ENCODE results near the gene TRAF1. TPM values are rescaled to one million over a fixed set of nuclear protein-coding genes. Genes with fewer than 3 reads are reported as not detected.

Gene TRAF1
- total RNA-seq, 1 donor from 2014 or later: 8.0 TPM

GRCh38 chr9:120877276-120878034 lies 49.1 kb downstream of the TRAF1 start:
- peak; percentile 82 for DNase-seq (ENCODE audit: low spot score)
- peak; percentile 67 for ATAC-seq

GRCh38 chr9:120876842-120877240 lies 49.8 kb downstream of the TRAF1 start, which contains the start of gene PHF19:
Gene PHF19, minus strand, starts transcription at chr9:120877188. Its CDS starts 2,447 bp downstream, at chr9:120874741.
- ATAC-seq (peak; percentile 44), DNase-seq (ENCODE audit: low spot score) (peak; percentile 71)
- intact Hi-C loops (cut with DNase I): loop anchor here (5.0 kb wide), 1 partner anchor 50 kb away; the partner anchor contains the start of gene TRAF1

More at GRCh38 chr9:120877276-120878034, 49.1 kb downstream of the TRAF1 start:
- intact Hi-C loops (cut with DNase I): loop anchor here (5.0 kb wide), 1 partner anchor 50 kb away; the partner anchor contains the start of gene TRAF1

GRCh38 chr9:120875954-120876841 lies 50.4 kb downstream of the TRAF1 start:
- intact Hi-C loops (cut with DNase I): loop anchor here (5.0 kb wide), 1 partner anchor 51 kb away; the partner anchor contains the start of gene TRAF1
- DNase-seq (ENCODE audit: low spot score): peak; percentile 90
- peak; percentile 75 for ATAC-seq

- ATAC-seq (no peak), DNase-seq (ENCODE audit: low spot score) (no peak)
- intact Hi-C loops (cut with DNase I): loop anchor here (5.0 kb wide), 1 partner anchor 52 kb away; the partner anchor contains the start of gene TRAF1
Measured at GRCh38 chr9:120875643-120875953, 51.0 kb downstream of the TRAF1 start.

GRCh38 chr9:120875195-120875565 lies 51.4 kb downstream of the TRAF1 start:
- intact Hi-C loops (cut with DNase I): loop anchor here (5.0 kb wide), 1 partner anchor 52 kb away; the partner anchor contains the start of gene TRAF1
- no peak for ATAC-seq
- DNase-seq (ENCODE audit: low spot score): no peak

GRCh38 chr9:120874226-120875194 lies 52.1 kb downstream of the TRAF1 start:
- no peak for DNase-seq (ENCODE audit: low spot score)
- no peak for ATAC-seq
- intact Hi-C loops (cut with DNase I): loop anchor here (5.0 kb wide), 1 partner anchor 53 kb away; the partner anchor contains the start of gene TRAF1

- DNase-seq (ENCODE audit: low spot score): no peak
- no peak for ATAC-seq
- intact Hi-C loops (cut with DNase I): no loop called here
Measured at GRCh38 chr9:120873512-120873911, 53.1 kb downstream of the TRAF1 start.

GRCh38 chr9:120872791-120873502 lies 53.6 kb downstream of the TRAF1 start:
- DNase-seq (ENCODE audit: low spot score) (no peak), ATAC-seq (no peak)
- intact Hi-C loops (cut with DNase I): no loop called here

GRCh38 chr9:120870206-120870605 lies 56.4 kb downstream of the TRAF1 start:
- DNase-seq (ENCODE audit: low spot score) (no peak), ATAC-seq (no peak)
- intact Hi-C loops (cut with DNase I): no loop called here

- ATAC-seq: peak; percentile 0
- intact Hi-C loops (cut with DNase I): no loop called here
- no peak for DNase-seq (ENCODE audit: low spot score)
Measured at GRCh38 chr9:120869726-120870125, 56.9 kb downstream of the TRAF1 start.

GRCh38 chr9:120869360-120869687 lies 57.3 kb downstream of the TRAF1 start:
- DNase-seq (ENCODE audit: low spot score) (no peak), ATAC-seq (no peak)
- intact Hi-C loops (cut with DNase I): no loop called here

- ATAC-seq: peak; percentile 94
- DNase-seq (ENCODE audit: low spot score): peak; percentile 98
- intact Hi-C loops (cut with DNase I): no loop called here
Measured at GRCh38 chr9:120868676-120869359, 57.8 kb downstream of the TRAF1 start.

- DNase-seq (ENCODE audit: low spot score) (no peak), ATAC-seq (peak; percentile 69)
- intact Hi-C loops (cut with DNase I): no loop called here
Measured at GRCh38 chr9:120868339-120868675, 58.3 kb downstream of the TRAF1 start.

GRCh38 chr9:120867676-120868338 lies 58.8 kb downstream of the TRAF1 start:
- intact Hi-C loops (cut with DNase I): no loop called here
- DNase-seq (ENCODE audit: low spot score): no peak
- ATAC-seq: no peak

GRCh38 chr9:120866651-120867050 lies 59.9 kb downstream of the TRAF1 start:
- peak; percentile 18 for DNase-seq (ENCODE audit: low spot score)

GRCh38 chr9:120865809-120866208 lies 60.8 kb downstream of the TRAF1 start:
- intact Hi-C loops (cut with DNase I): no loop called here
- no peak for DNase-seq (ENCODE audit: low spot score)
- ATAC-seq: no peak

More at GRCh38 chr9:120866651-120867050, 59.9 kb downstream of the TRAF1 start:
- ATAC-seq: no peak
- intact Hi-C loops (cut with DNase I): no loop called here

GRCh38 chr9:120865176-120865575 lies 61.4 kb downstream of the TRAF1 start:
- intact Hi-C loops (cut with DNase I): no loop called here

More at GRCh38 chr9:120865176-120865575, 61.4 kb downstream of the TRAF1 start:
- no peak for ATAC-seq
- DNase-seq (ENCODE audit: low spot score): no peak

Data from sciatic nerve (tissue), 2 donors.